ENCODE measurements around the gene COL2A1. TPM values are rescaled to one million over a fixed set of nuclear protein-coding genes. Genes with fewer than 3 reads are reported as not detected.

COL2A1 gene
- total RNA-seq, 1 experiment from 2014 or later, result not detected

- no peak for DNase-seq
- TF ChIP-seq CTCF (conservative IDR thresholded peaks at IDR 0.05) (no peak), EZH2 (IDR thresholded peaks at IDR 0.05; ENCODE audit: low read depth) (no peak)
- intact Hi-C loops (cut with micrococcal nuclease; ENCODE audit: unreplicated experiment), result no loop called here
- Histone ChIP-seq H2AFZ (no peak overlapping the region), H3F3A (ENCODE audit: insufficient read depth, low read depth) (no peaks in the 10 kb centered on the region), H3K9me2 (ENCODE audit: insufficient read depth) (no peaks in the 10 kb centered on the region), H3K4me3 (no peak overlapping the region), H3K36me3 (ENCODE audit: low read depth) (no peaks in the 10 kb centered on the region), H3K4me2 (no peak overlapping the region), H3K27me3 (ENCODE audit: insufficient read depth, low read depth) (peaks cover 32% of the 10 kb centered on the region; the same call in 1 of the 2 replicates), H3K79me2 (ENCODE audit: low read depth) (no peaks in the 10 kb centered on the region), H3K27ac (no peak overlapping the region), H3K4me1 (replicated peaks; ENCODE audit: insufficient read depth) (no peaks in the 10 kb centered on the region), H4K20me1 (ENCODE audit: insufficient read depth) (no peaks in the 10 kb centered on the region), H3K9me3 (ENCODE audit: insufficient read depth, low read depth) (no peaks in the 10 kb centered on the region)
- ChIA-PET CTCF (no interaction called here), POLR2A (ENCODE audit: unreplicated experiment) (no interaction called here)
- BruUV-seq (replicated peaks), result no TSS peak
Observed at GRCh38 chr12:47975816-47976215, 28.5 kb downstream of the COL2A1 start.

GRCh38 chr12:47975036-47975620 is 29.1 kb downstream of the COL2A1 start:
- TF ChIP-seq CTCF (conservative IDR thresholded peaks at IDR 0.05), result no peak
- no peak for TF ChIP-seq EZH2 (IDR thresholded peaks at IDR 0.05; ENCODE audit: low read depth)
- H2AFZ ChIP-seq, result no peak overlapping the region
- no peak for DNase-seq
- H3K36me3 ChIP-seq (ENCODE audit: low read depth), result no peaks in the 10 kb centered on the region
- H3K4me3 ChIP-seq, result no peak overlapping the region
- H3K9me3 ChIP-seq (ENCODE audit: insufficient read depth, low read depth), result no peaks in the 10 kb centered on the region
- no TSS peak for BruUV-seq (replicated peaks)
- no peak overlapping the region for H3K4me2 ChIP-seq
- intact Hi-C loops (cut with micrococcal nuclease; ENCODE audit: unreplicated experiment), result no loop called here
- H3K4me1 ChIP-seq (replicated peaks; ENCODE audit: insufficient read depth), result no peaks in the 10 kb centered on the region
- POLR2A ChIA-PET (ENCODE audit: unreplicated experiment), result no interaction called here
- CTCF ChIA-PET, result no interaction called here
- H3F3A ChIP-seq (ENCODE audit: insufficient read depth, low read depth), result 0 out of 2 replicates have a peak, but pooled peaks cover 1% of the 10 kb centered on the region
- H3K79me2 ChIP-seq (ENCODE audit: low read depth), result no peaks in the 10 kb centered on the region
- no peak overlapping the region for H3K27ac ChIP-seq
- H3K9me2 ChIP-seq (ENCODE audit: insufficient read depth), result no peaks in the 10 kb centered on the region
- no peaks in the 10 kb centered on the region for H4K20me1 ChIP-seq (ENCODE audit: insufficient read depth)
- H3K27me3 ChIP-seq (ENCODE audit: insufficient read depth, low read depth), result peaks cover 25% of the 10 kb centered on the region; the same call in 1 of the 2 replicates

- Histone ChIP-seq H4K20me1 (ENCODE audit: insufficient read depth) (no peaks in the 10 kb centered on the region), H3K27ac (no peak overlapping the region), H3K9me2 (ENCODE audit: insufficient read depth) (no peaks in the 10 kb centered on the region), H3K4me3 (no peak overlapping the region), H3F3A (ENCODE audit: insufficient read depth, low read depth) (0 out of 2 replicates have a peak, but pooled peaks cover 5% of the 10 kb centered on the region), H3K79me2 (ENCODE audit: low read depth) (no peaks in the 10 kb centered on the region), H3K4me1 (replicated peaks; ENCODE audit: insufficient read depth) (no peaks in the 10 kb centered on the region), H3K9me3 (ENCODE audit: insufficient read depth, low read depth) (no peaks in the 10 kb centered on the region), H3K4me2 (no peak overlapping the region), H3K27me3 (ENCODE audit: insufficient read depth, low read depth) (peaks cover 13% of the 10 kb centered on the region; the same call in 1 of the 2 replicates), H2AFZ (no peak overlapping the region), H3K36me3 (ENCODE audit: low read depth) (no peaks in the 10 kb centered on the region)
- TF ChIP-seq CTCF (conservative IDR thresholded peaks at IDR 0.05) (no peak), EZH2 (IDR thresholded peaks at IDR 0.05; ENCODE audit: low read depth) (no peak)
- DNase-seq, result no peak
- ChIA-PET CTCF (no interaction called here), POLR2A (ENCODE audit: unreplicated experiment) (no interaction called here)
- no TSS peak for BruUV-seq (replicated peaks)
- intact Hi-C loops (cut with micrococcal nuclease; ENCODE audit: unreplicated experiment), result no loop called here
Observed at GRCh38 chr12:47973870-47974269, 30.4 kb downstream of the COL2A1 start.

Measured in PC-9 (cell line).